GM21576 (cell line): ENCODE results near the gene NAA10.

Source experiments
- ATAC-seq: cut with Tn5 transposase; IDR thresholded peaks from one replicate; pipeline ENCODE4 v1.9.1; 2021; ENCODE audit warnings: mild to moderate bottlenecking, moderate library complexity; ENCODE audit not compliant: unreplicated experiment

Gene NAA10

GRCh38 chrX:153885968-153886903 is 48.6 kb downstream of the NAA10 start, which contains the start of gene L1CAM:
TSS of gene L1CAM (minus strand) at chrX:153886173. CDS start at chrX:153875836, 10,337 bp downstream.
- ATAC-seq: no peak

GRCh38 chrX:153885208-153885787 is 49.5 kb downstream of the NAA10 start:
- ATAC-seq: no peak

GRCh38 chrX:153884590-153884989 is 50.2 kb downstream of the NAA10 start:
- no peak for ATAC-seq

- ATAC-seq: no peak
These were observed 50.7 kb downstream of the NAA10 start for GRCh38 chrX:153884136-153884535.

GRCh38 chrX:153883163-153883843 is 51.5 kb downstream of the NAA10 start:
- no peak for ATAC-seq

- ATAC-seq: no peak
These were observed 52.3 kb downstream of the NAA10 start for GRCh38 chrX:153882557-153882956.

GRCh38 chrX:153882086-153882498 is 52.7 kb downstream of the NAA10 start:
- ATAC-seq: no peak

GRCh38 chrX:153881281-153881680 is 53.6 kb downstream of the NAA10 start:
- no peak for ATAC-seq

- ATAC-seq: no peak
These were observed 54.4 kb downstream of the NAA10 start for GRCh38 chrX:153880440-153880815.

GRCh38 chrX:153879741-153880439 is 54.9 kb downstream of the NAA10 start:
- no peak for ATAC-seq
